SU-DHL-6 (cell line): ENCODE measurements around the gene LAYN.

Source experiments
- EZH2phosphoT487 ChIP-seq: fragments of 200-600 bp; sonication (generic), shearing (Covaris generic); conservative IDR thresholded peaks from 2 replicates; pipeline ENCODE4 v1.6.1; 2018; ENCODE audit warnings: mild to moderate bottlenecking, antibody characterized with exemption, low read length, moderate library complexity, mixed read lengths
- TF ChIP-seq, protein P1 (sequence below): fragments of 200-600 bp; sonication (generic); IDR thresholded peaks from one replicate; pipeline ENCODE4 v1.5.1; 2017; ENCODE audit warnings: antibody characterized with exemption, mild to moderate bottlenecking, low read length, moderate library complexity; ENCODE audit not compliant: insufficient read depth, poor library complexity, severe bottlenecking

DNA sequence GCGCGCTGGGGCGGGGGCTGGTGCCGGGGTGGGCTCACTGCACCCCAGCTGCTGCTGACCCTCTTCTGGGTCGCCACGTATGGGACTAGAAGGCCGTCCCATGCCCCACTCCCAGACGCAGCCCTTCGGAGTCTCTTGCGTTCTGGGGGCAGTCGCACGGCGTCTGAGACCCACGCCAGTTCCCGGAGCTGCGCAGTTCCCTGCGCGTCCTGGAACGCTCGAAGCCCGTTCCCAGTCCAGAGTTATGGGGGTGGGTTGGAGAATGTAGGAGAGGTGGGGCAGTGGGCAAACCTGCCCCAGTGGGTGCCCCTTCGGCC lies 375 bp downstream of the LAYN start:
- TF ChIP-seq, protein P1, sequence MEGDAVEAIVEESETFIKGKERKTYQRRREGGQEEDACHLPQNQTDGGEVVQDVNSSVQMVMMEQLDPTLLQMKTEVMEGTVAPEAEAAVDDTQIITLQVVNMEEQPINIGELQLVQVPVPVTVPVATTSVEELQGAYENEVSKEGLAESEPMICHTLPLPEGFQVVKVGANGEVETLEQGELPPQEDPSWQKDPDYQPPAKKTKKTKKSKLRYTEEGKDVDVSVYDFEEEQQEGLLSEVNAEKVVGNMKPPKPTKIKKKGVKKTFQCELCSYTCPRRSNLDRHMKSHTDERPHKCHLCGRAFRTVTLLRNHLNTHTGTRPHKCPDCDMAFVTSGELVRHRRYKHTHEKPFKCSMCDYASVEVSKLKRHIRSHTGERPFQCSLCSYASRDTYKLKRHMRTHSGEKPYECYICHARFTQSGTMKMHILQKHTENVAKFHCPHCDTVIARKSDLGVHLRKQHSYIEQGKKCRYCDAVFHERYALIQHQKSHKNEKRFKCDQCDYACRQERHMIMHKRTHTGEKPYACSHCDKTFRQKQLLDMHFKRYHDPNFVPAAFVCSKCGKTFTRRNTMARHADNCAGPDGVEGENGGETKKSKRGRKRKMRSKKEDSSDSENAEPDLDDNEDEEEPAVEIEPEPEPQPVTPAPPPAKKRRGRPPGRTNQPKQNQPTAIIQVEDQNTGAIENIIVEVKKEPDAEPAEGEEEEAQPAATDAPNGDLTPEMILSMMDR: no peak
- TF ChIP-seq EZH2phosphoT487: no peak
